H7 (cell line): ENCODE data around the gene PHACTR3. TPM values are rescaled to one million over a fixed set of nuclear protein-coding genes. Genes with fewer than 3 reads are reported as not detected.
A peak's percentile ranks its signal among the peaks of the same experiment; 100 is the strongest.

ENCODE experiments used
- DNase-seq: peaks from one replicate; pipeline ENCODE4 v3.0.0; 2012
- H3K27me3 ChIP-seq: 2 replicates; pipeline ENCODE4 v1.6.0; 2011; ENCODE audit warnings: mild to moderate bottlenecking, low read length; ENCODE audit not compliant: control insufficient read depth, insufficient read depth
- H3K36me3 ChIP-seq: replicated peaks from 2 replicates; pipeline ENCODE4 v1.5.1; 2011; ENCODE audit warnings: low read length; ENCODE audit not compliant: control insufficient read depth, insufficient read depth
- H3K4me3 ChIP-seq: 2 replicates; pipeline ENCODE4 v1.5.1; 2011; ENCODE audit warnings: low read depth, mild to moderate bottlenecking, control low read depth, low read length, moderate library complexity; ENCODE audit not compliant: insufficient read depth
- total RNA-seq: library from RNA; depleted of rRNA; stranded (reverse); fragments of >200 nt; shearing (Covaris generic); gene quantifications from 2 replicates; pipeline ENCODE4 v1.2.3, GENCODE V29; 2014

The PHACTR3 gene
- total RNA-seq, 1 experiment from 2014 or later = 0.03 TPM

GRCh38 chr20:59823030-59823423 is 218.7 kb downstream of the PHACTR3 start:
- Histone ChIP-seq H3K27me3 (no peaks in the 10 kb centered on the region), H3K4me3 (no peak overlapping the region), H3K36me3 (no peaks in the 10 kb centered on the region)
- DNase-seq = peak; percentile 19

- peak; percentile 21 for DNase-seq
- no peak overlapping the region for H3K4me3 ChIP-seq
- no peaks in the 10 kb centered on the region for H3K27me3 ChIP-seq
- no peaks in the 10 kb centered on the region for H3K36me3 ChIP-seq
These were observed 219.3 kb downstream of the PHACTR3 start for GRCh38 chr20:59823491-59824259.

- peak; percentile 43 for DNase-seq
- H3K27me3 ChIP-seq = no peaks in the 10 kb centered on the region
These were observed 220.6 kb downstream of the PHACTR3 start for GRCh38 chr20:59824711-59825562.

GRCh38 chr20:59825563-59825920 is 221.2 kb downstream of the PHACTR3 start:
- H3K4me3 ChIP-seq = no peak overlapping the region
- no peak for DNase-seq
- H3K27me3 ChIP-seq = no peaks in the 10 kb centered on the region
- H3K36me3 ChIP-seq = no peaks in the 10 kb centered on the region

More at GRCh38 chr20:59824711-59825562, 220.6 kb downstream of the PHACTR3 start:
- H3K36me3 ChIP-seq = no peaks in the 10 kb centered on the region
- no peak overlapping the region for H3K4me3 ChIP-seq

- Histone ChIP-seq H3K4me3 (no peak overlapping the region), H3K36me3 (no peaks in the 10 kb centered on the region), H3K27me3 (no peaks in the 10 kb centered on the region)
- no peak for DNase-seq
These were observed 221.8 kb downstream of the PHACTR3 start for GRCh38 chr20:59825944-59826759.

GRCh38 chr20:59827138-59828056 is 223.1 kb downstream of the PHACTR3 start:
- H3K4me3 ChIP-seq = no peak overlapping the region
- peak; percentile 26 for DNase-seq
- H3K27me3 ChIP-seq = no peaks in the 10 kb centered on the region
- H3K36me3 ChIP-seq = no peaks in the 10 kb centered on the region

GRCh38 chr20:59828125-59829053 is 224.0 kb downstream of the PHACTR3 start:
- H3K4me3 ChIP-seq = no peak overlapping the region
- DNase-seq = peak; percentile 12
- H3K27me3 ChIP-seq = no peaks in the 10 kb centered on the region
- no peaks in the 10 kb centered on the region for H3K36me3 ChIP-seq

GRCh38 chr20:59829054-59829785 is 224.9 kb downstream of the PHACTR3 start:
- no peaks in the 10 kb centered on the region for H3K36me3 ChIP-seq
- peak; percentile 33 for DNase-seq

GRCh38 chr20:59829786-59830664 is 225.7 kb downstream of the PHACTR3 start:
- peak; percentile 15 for DNase-seq
- Histone ChIP-seq H3K27me3 (no peaks in the 10 kb centered on the region), H3K36me3 (no peaks in the 10 kb centered on the region), H3K4me3 (no peak overlapping the region)

More at GRCh38 chr20:59829054-59829785, 224.9 kb downstream of the PHACTR3 start:
- no peak overlapping the region for H3K4me3 ChIP-seq
- no peaks in the 10 kb centered on the region for H3K27me3 ChIP-seq

GRCh38 chr20:59830665-59831023 is 226.3 kb downstream of the PHACTR3 start:
- no peaks in the 10 kb centered on the region for H3K27me3 ChIP-seq
- H3K36me3 ChIP-seq = no peaks in the 10 kb centered on the region
- DNase-seq = peak; percentile 5
- no peak overlapping the region for H3K4me3 ChIP-seq

- Histone ChIP-seq H3K36me3 (no peaks in the 10 kb centered on the region), H3K4me3 (no peak overlapping the region), H3K27me3 (no peaks in the 10 kb centered on the region; the same call in 1 of the 2 replicates)
- peak; percentile 29 for DNase-seq
These were observed 226.9 kb downstream of the PHACTR3 start for GRCh38 chr20:59831024-59831915.
